Panc1 (cell line): ENCODE results near the gene SLC25A30. TPM values are rescaled to one million over a fixed set of nuclear protein-coding genes. Genes with fewer than 3 reads are reported as not detected.
"Not testable (repeated sequence)": the region's sequence is repeated elsewhere in the genome, so short reads cannot be mapped to it uniquely, and the experiment has no call there.

Experiments used
- ATAC-seq: fragments of 200-7000 bp; cut with Tn5 transposase; 2 replicates; pipeline ENCODE4 v1.9.1; 2020; ENCODE audit warnings: mild to moderate bottlenecking, moderate library complexity
- BruUV-seq: library from RNA; stranded (reverse); fragments of 400-500 nt; replicated peaks from 2 replicates; lab custom pipeline; 2021; lab: Mats Ljungman, UMichigan
- CTCF ChIA-PET: fragments of 300-600 bp; sonication (Branson Sonifier 250); formaldehyde crosslinking; loops from one replicate; lab custom pipeline; 2022; ENCODE audit warnings: antibody characterized with exemption; lab: Charles Lee
- POLR2A ChIA-PET: fragments of 300-600 bp; sonication (Branson Sonifier 250); formaldehyde crosslinking; loops from one replicate; lab custom pipeline; 2022; ENCODE audit warnings: antibody characterized with exemption; lab: Charles Lee
- DNase-seq: peaks from one replicate; pipeline ENCODE4 v3.0.0-alpha.2; 2010; ENCODE audit warnings: low read depth, low spot score
- H3K27ac ChIP-seq: 2 replicates; pipeline ENCODE4 v1.5.1; 2011; ENCODE audit warnings: mild to moderate bottlenecking, low read length, inconsistent platforms
- H3K27me3 ChIP-seq: fragments of 200-500 bp; sonication (Bioruptor generic); 2 replicates; pipeline ENCODE4 v1.6.0; 2014; ENCODE audit warnings: low read length, inconsistent platforms; ENCODE audit not compliant: control insufficient read depth, insufficient read depth
- H3K36me3 ChIP-seq: fragments of 200-500 bp; sonication (Bioruptor generic); 2 replicates; pipeline ENCODE4 v1.5.1; 2014; ENCODE audit warnings: inconsistent platforms, mild to moderate bottlenecking, low read length, moderate library complexity; ENCODE audit not compliant: control insufficient read depth, insufficient read depth
- H3K4me1 ChIP-seq: 2 replicates; pipeline ENCODE4 v1.5.1; 2011; ENCODE audit warnings: inconsistent platforms, mild to moderate bottlenecking, low read length, moderate library complexity; ENCODE audit not compliant: control insufficient read depth, insufficient read depth
- H3K4me3 ChIP-seq, 2 experiments: 2 replicates each; pipeline ENCODE4 v1.5.1; 2011 to 2012; ENCODE audit warnings: low read depth in 2 of 2, low read length in 2 of 2, mild to moderate bottlenecking in 2 of 2, inconsistent platforms in 1 of 2, moderate library complexity in 1 of 2
- H3K9me3 ChIP-seq: fragments of 200-500 bp; sonication (Bioruptor generic); 2 replicates; pipeline ENCODE4 v1.5.1; 2014; ENCODE audit warnings: low read depth, mild to moderate bottlenecking, inconsistent platforms, low read length, moderate library complexity; ENCODE audit not compliant: control insufficient read depth, insufficient read depth
- CTCF ChIP-seq: fragments of 450-650 bp; IDR thresholded peaks from 2 replicates; pipeline ENCODE4 v1.5.1; 2017; ENCODE audit warnings: mild to moderate bottlenecking
- POLR2AphosphoS5 ChIP-seq: IDR thresholded peaks from 2 replicates; pipeline ENCODE4 v1.6.1; 2012; ENCODE audit warnings: mild to moderate bottlenecking, low read depth, low read length, moderate library complexity
- REST ChIP-seq, 2 experiments: IDR thresholded peaks; 2 replicates each; pipeline ENCODE4 v1.6.1; 2011 to 2012; ENCODE audit warnings: low read depth in 2 of 2, control low read depth in 1 of 2, low read length in 1 of 2, mild to moderate bottlenecking in 1 of 2, moderate library complexity in 1 of 2; ENCODE audit not compliant: insufficient read depth in 1 of 2
- SIN3A ChIP-seq: IDR thresholded peaks from 2 replicates; pipeline ENCODE4 v1.6.1; 2012; ENCODE audit warnings: low read depth, mild to moderate bottlenecking, low read length, moderate library complexity, borderline replicate concordance; ENCODE audit not compliant: insufficient read depth
- TCF7L2 ChIP-seq: IDR thresholded peaks from 2 replicates; pipeline ENCODE4 v1.6.1; 2011; ENCODE audit warnings: mild to moderate bottlenecking, low read depth, low read length, inconsistent platforms
- in situ Hi-C: cut with HindIII; loops from 2 replicates; pipeline ENCODE4 v1.10.0; 2016; ENCODE audit warnings: low sequenced_read_pairs, low pct_unique_long_range_greater_than_20kb
- intact Hi-C: fragments of 100-400 bp; cut with micrococcal nuclease; formaldehyde crosslinking; loops from one replicate; pipeline ENCODE4 v1.10.0; 2022; ENCODE audit not compliant: unreplicated experiment
- total RNA-seq: library from RNA; stranded (reverse); gene quantifications from one replicate; pipeline ENCODE4 v1.2.1, GENCODE V29; 2021; ENCODE audit not compliant: unreplicated experiment

SLC25A30 gene
- total RNA-seq, 1 experiment from 2014 or later, result 26.8 TPM

- Histone ChIP-seq H3K9me3 (no peaks in the 10 kb centered on the region), H3K4me3 (no peak overlapping the region), H3K4me1 (no peaks in the 10 kb centered on the region), H3K27ac (no peak overlapping the region), H3K27me3 (no peaks in the 10 kb centered on the region), H3K36me3 (no peaks in the 10 kb centered on the region; the same call in 1 of the 2 replicates)
- intact Hi-C loops (no loop called here), in situ Hi-C loops (no loop called here)
- TF ChIP-seq POLR2AphosphoS5, result no peak
- no peak for TF ChIP-seq SIN3A
- no peak for TF ChIP-seq REST (IDR thresholded peaks at IDR 0.05; ENCODE audit: insufficient read depth in 1 of 2, low read depth in 2 of 2, low read length in 1 of 2)
- TF ChIP-seq CTCF, result no peak
- TF ChIP-seq TCF7L2, result no peak
- ChIA-PET CTCF (no interaction called here), POLR2A (no interaction called here)
- no TSS peak for BruUV-seq
- no peak for DNase-seq
- no peak for ATAC-seq
Measured at GRCh38 chr13:45419945-45420344, 1.8 kb upstream of the SLC25A30 start.

GRCh38 chr13:45419389-45419788 is 1.2 kb upstream of the SLC25A30 start:
- DNase-seq, POLR2A ChIA-PET, H3K4me1 ChIP-seq, H3K27ac ChIP-seq, H3K36me3 ChIP-seq, intact Hi-C loops, H3K4me3 ChIP-seq, BruUV-seq, in situ Hi-C loops, H3K27me3 ChIP-seq, H3K9me3 ChIP-seq, CTCF ChIA-PET, ATAC-seq: not testable (repeated sequence)

GRCh38 chr13:45416516-45417128 is 1.6 kb downstream of the SLC25A30 start:
- POLR2A ChIA-PET, result no interaction called here
- peak overlapping the region; percentile 69 to 87 for H3K4me3 ChIP-seq
- H3K4me1 ChIP-seq, result no peaks in the 10 kb centered on the region; the same call in 1 of the 2 replicates
- intact Hi-C loops (no loop called here), in situ Hi-C loops (no loop called here)
- no peak for TF ChIP-seq TCF7L2
- no peak for TF ChIP-seq SIN3A
- no peak for TF ChIP-seq POLR2AphosphoS5
- TF ChIP-seq REST (IDR thresholded peaks at IDR 0.05; ENCODE audit: insufficient read depth in 1 of 2, low read depth in 2 of 2, low read length in 1 of 2), result no peak
- no peak for TF ChIP-seq CTCF
- no peaks in the 10 kb centered on the region; the same call in 1 of the 2 replicates for H3K36me3 ChIP-seq
- no peak for ATAC-seq
- peak overlapping the region; percentile 88 for H3K27ac ChIP-seq
- no peak for DNase-seq
- BruUV-seq, result no TSS peak
- H3K9me3 ChIP-seq, result no peaks in the 10 kb centered on the region
- no peaks in the 10 kb centered on the region for H3K27me3 ChIP-seq
- CTCF ChIA-PET, result no interaction called here
